Panc1 (cell line): ENCODE results near the gene ANAPC5. TPM values are rescaled to one million over a fixed set of nuclear protein-coding genes. Genes with fewer than 3 reads are reported as not detected.
"Not testable (repeated sequence)": the region's sequence is repeated elsewhere in the genome, so short reads cannot be mapped to it uniquely, and the experiment has no call there.

Experiments
- ATAC-seq: fragments of 200-7000 bp; cut with Tn5 transposase; 2 replicates; pipeline ENCODE4 v1.9.1; 2020; ENCODE audit warnings: mild to moderate bottlenecking, moderate library complexity
- BruUV-seq: library from RNA; stranded (reverse); fragments of 400-500 nt; replicated peaks from 2 replicates; lab custom pipeline; 2021; lab: Mats Ljungman, UMichigan
- CTCF ChIA-PET: fragments of 300-600 bp; sonication (Branson Sonifier 250); formaldehyde crosslinking; loops from one replicate; lab custom pipeline; 2022; ENCODE audit warnings: antibody characterized with exemption; lab: Charles Lee
- POLR2A ChIA-PET: fragments of 300-600 bp; sonication (Branson Sonifier 250); formaldehyde crosslinking; loops from one replicate; lab custom pipeline; 2022; ENCODE audit warnings: antibody characterized with exemption; lab: Charles Lee
- DNase-seq: peaks from one replicate; pipeline ENCODE4 v3.0.0-alpha.2; 2010; ENCODE audit warnings: low read depth, low spot score
- H3K27ac ChIP-seq: 2 replicates; pipeline ENCODE4 v1.5.1; 2011; ENCODE audit warnings: mild to moderate bottlenecking, low read length, inconsistent platforms
- H3K27me3 ChIP-seq: fragments of 200-500 bp; sonication (Bioruptor generic); 2 replicates; pipeline ENCODE4 v1.6.0; 2014; ENCODE audit warnings: low read length, inconsistent platforms; ENCODE audit not compliant: control insufficient read depth, insufficient read depth
- H3K36me3 ChIP-seq: fragments of 200-500 bp; sonication (Bioruptor generic); 2 replicates; pipeline ENCODE4 v1.5.1; 2014; ENCODE audit warnings: inconsistent platforms, mild to moderate bottlenecking, low read length, moderate library complexity; ENCODE audit not compliant: control insufficient read depth, insufficient read depth
- H3K4me1 ChIP-seq: 2 replicates; pipeline ENCODE4 v1.5.1; 2011; ENCODE audit warnings: inconsistent platforms, mild to moderate bottlenecking, low read length, moderate library complexity; ENCODE audit not compliant: control insufficient read depth, insufficient read depth
- H3K4me3 ChIP-seq, 2 experiments: 2 replicates each; pipeline ENCODE4 v1.5.1; 2011 to 2012; ENCODE audit warnings: low read depth in 2 of 2, low read length in 2 of 2, mild to moderate bottlenecking in 2 of 2, inconsistent platforms in 1 of 2, moderate library complexity in 1 of 2
- H3K9me3 ChIP-seq: fragments of 200-500 bp; sonication (Bioruptor generic); 2 replicates; pipeline ENCODE4 v1.5.1; 2014; ENCODE audit warnings: low read depth, mild to moderate bottlenecking, inconsistent platforms, low read length, moderate library complexity; ENCODE audit not compliant: control insufficient read depth, insufficient read depth
- CTCF ChIP-seq: fragments of 450-650 bp; IDR thresholded peaks from 2 replicates; pipeline ENCODE4 v1.5.1; 2017; ENCODE audit warnings: mild to moderate bottlenecking
- POLR2AphosphoS5 ChIP-seq: IDR thresholded peaks from 2 replicates; pipeline ENCODE4 v1.6.1; 2012; ENCODE audit warnings: mild to moderate bottlenecking, low read depth, low read length, moderate library complexity
- REST ChIP-seq, 2 experiments: IDR thresholded peaks; 2 replicates each; pipeline ENCODE4 v1.6.1; 2011 to 2012; ENCODE audit warnings: low read depth in 2 of 2, control low read depth in 1 of 2, low read length in 1 of 2, mild to moderate bottlenecking in 1 of 2, moderate library complexity in 1 of 2; ENCODE audit not compliant: insufficient read depth in 1 of 2
- SIN3A ChIP-seq: IDR thresholded peaks from 2 replicates; pipeline ENCODE4 v1.6.1; 2012; ENCODE audit warnings: low read depth, mild to moderate bottlenecking, low read length, moderate library complexity, borderline replicate concordance; ENCODE audit not compliant: insufficient read depth
- TCF7L2 ChIP-seq: IDR thresholded peaks from 2 replicates; pipeline ENCODE4 v1.6.1; 2011; ENCODE audit warnings: mild to moderate bottlenecking, low read depth, low read length, inconsistent platforms
- in situ Hi-C: cut with HindIII; loops from 2 replicates; pipeline ENCODE4 v1.10.0; 2016; ENCODE audit warnings: low sequenced_read_pairs, low pct_unique_long_range_greater_than_20kb
- intact Hi-C: fragments of 100-400 bp; cut with micrococcal nuclease; formaldehyde crosslinking; loops from one replicate; pipeline ENCODE4 v1.10.0; 2022; ENCODE audit not compliant: unreplicated experiment
- total RNA-seq: library from RNA; stranded (reverse); gene quantifications from one replicate; pipeline ENCODE4 v1.2.1, GENCODE V29; 2021; ENCODE audit not compliant: unreplicated experiment

The ANAPC5 gene
- total RNA-seq, 1 experiment from 2014 or later, result 101 TPM

- TF ChIP-seq TCF7L2 (no peak), SIN3A (no peak), CTCF (no peak), POLR2AphosphoS5 (no peak)
- Histone ChIP-seq H3K27me3 (no peaks in the 10 kb centered on the region), H3K9me3 (no peaks in the 10 kb centered on the region), H3K4me1 (no peaks in the 10 kb centered on the region), H3K27ac (no peak overlapping the region), H3K4me3 (no peak overlapping the region), H3K36me3 (peaks cover 4% of the 10 kb centered on the region; the same call in 1 of the 2 replicates)
- no peak for DNase-seq
- ChIA-PET CTCF (no interaction called here), POLR2A (no interaction called here)
- ATAC-seq, result no peak
- BruUV-seq, result no TSS peak
- intact Hi-C loops, result no loop called here
- in situ Hi-C loops, result no loop called here
These were observed 37.8 kb downstream of the ANAPC5 start for GRCh38 chr12:121314431-121314830.

- ATAC-seq, H3K4me1 ChIP-seq, CTCF ChIA-PET, H3K27ac ChIP-seq, DNase-seq, BruUV-seq, H3K4me3 ChIP-seq, H3K27me3 ChIP-seq, in situ Hi-C loops, H3K36me3 ChIP-seq, H3K9me3 ChIP-seq, intact Hi-C loops: not testable (repeated sequence)
- POLR2A ChIA-PET, result interaction anchor here (0.6 kb wide), 1 partner anchor 22 kb away, joined by 3 read pairs; no protein-coding TSS in a partner anchor
These were observed 42.0 kb downstream of the ANAPC5 start for GRCh38 chr12:121310231-121310630.

- BruUV-seq, H3K27ac ChIP-seq, H3K4me3 ChIP-seq, intact Hi-C loops, DNase-seq, ATAC-seq, in situ Hi-C loops, POLR2A ChIA-PET, H3K4me1 ChIP-seq, H3K9me3 ChIP-seq, CTCF ChIA-PET, H3K27me3 ChIP-seq, H3K36me3 ChIP-seq: not testable (repeated sequence)
These were observed 44.8 kb downstream of the ANAPC5 start for GRCh38 chr12:121307397-121307796.

- in situ Hi-C loops, result no loop called here
- H3K27ac ChIP-seq, result no peak overlapping the region
- H3K27me3 ChIP-seq, result no peaks in the 10 kb centered on the region
- H3K9me3 ChIP-seq, result no peaks in the 10 kb centered on the region
- TF ChIP-seq SIN3A (no peak), REST (IDR thresholded peaks at IDR 0.05; ENCODE audit: insufficient read depth in 1 of 2, low read depth in 2 of 2, low read length in 1 of 2) (no peak), CTCF (no peak), TCF7L2 (no peak), POLR2AphosphoS5 (no peak)
- DNase-seq (no peak), ATAC-seq (peak; percentile 38; the same call in 1 of the 2 replicates)
- H3K4me3 ChIP-seq, result no peak overlapping the region
- intact Hi-C loops, result no loop called here
- CTCF ChIA-PET, result no interaction called here
- no peaks in the 10 kb centered on the region for H3K36me3 ChIP-seq
- POLR2A ChIA-PET, result no interaction called here
- H3K4me1 ChIP-seq, result no peaks in the 10 kb centered on the region; the same call in 1 of the 2 replicates
- BruUV-seq, result no TSS peak
These were observed 47.9 kb downstream of the ANAPC5 start for GRCh38 chr12:121304306-121304705.
